Smooth muscle cell (in vitro differentiated cells): Measurements from ENCODE around the gene DDAH1. TPM values are rescaled to one million over a fixed set of nuclear protein-coding genes. Genes with fewer than 3 reads are reported as not detected.

ENCODE experiments used
- DNase-seq: peaks from one replicate; lab custom pipeline; 2025; ENCODE audit not compliant: unreplicated experiment; lab: John Stamatoyannopoulos, UW
- H2AFZ ChIP-seq: fragments of 200-600 bp; sonication (generic); 2 replicates; pipeline ENCODE4 v1.6.0; 2016; ENCODE audit warnings: antibody characterized with exemption, low read depth, mild to moderate bottlenecking
- H3F3A ChIP-seq: fragments of 200-600 bp; sonication (generic); 2 replicates; pipeline ENCODE4 v1.6.0; 2017; ENCODE audit warnings: antibody characterized with exemption, low read depth
- H3K27ac ChIP-seq: fragments of 200-600 bp; sonication (generic); 2 replicates; pipeline ENCODE4 v1.5.1; 2016; ENCODE audit warnings: low read depth, mild to moderate bottlenecking
- H3K27me3 ChIP-seq: fragments of 200-600 bp; sonication (generic); 2 replicates; pipeline ENCODE4 v1.6.1; 2016; ENCODE audit warnings: low read depth, mild to moderate bottlenecking
- H3K36me3 ChIP-seq: fragments of 200-600 bp; sonication (generic); 2 replicates; pipeline ENCODE4 v1.5.1; 2016; ENCODE audit warnings: low read depth
- H3K4me1 ChIP-seq: fragments of 200-600 bp; sonication (generic); 2 replicates; pipeline ENCODE4 v1.5.1; 2016; ENCODE audit warnings: low read depth
- H3K4me2 ChIP-seq: fragments of 200-600 bp; sonication (generic); 2 replicates; pipeline ENCODE4 v1.6.0; 2016; ENCODE audit warnings: mild to moderate bottlenecking
- H3K4me3 ChIP-seq: fragments of 200-600 bp; sonication (generic); 2 replicates; pipeline ENCODE4 v1.5.1; 2016; ENCODE audit warnings: mild to moderate bottlenecking
- H3K79me2 ChIP-seq: fragments of 200-600 bp; sonication (generic); 2 replicates; pipeline ENCODE4 v1.6.0; 2016; ENCODE audit warnings: low read depth, mild to moderate bottlenecking
- H3K9ac ChIP-seq: fragments of 200-600 bp; sonication (generic); 2 replicates; pipeline ENCODE4 v1.6.0; 2016; ENCODE audit warnings: low read depth
- H3K9me3 ChIP-seq: fragments of 200-600 bp; sonication (generic); replicated peaks from 2 replicates; pipeline ENCODE4 v1.5.1; 2016; ENCODE audit warnings: low read depth
- H4K20me1 ChIP-seq: fragments of 200-600 bp; sonication (generic); 2 replicates; pipeline ENCODE4 v1.6.0; 2016; ENCODE audit warnings: low read depth
- WGBS: methylation state at CpG from one replicate; pipeline ENCODE4 v1.1.7; 2016; ENCODE audit warnings: low lambda C conversion rate; 5-methylcytosine and 5-hydroxymethylcytosine counted together
- polyA plus RNA-seq: library from polyadenylated mRNA; unstranded; fragments of >200 nt; fragmentation: Nextera tagmentation; extraction: Ambion mirVana; gene quantifications from 2 replicates; pipeline ENCODE4 v1.2.1, GENCODE V29; 2016
- total RNA-seq: library from RNA; depleted of rRNA; stranded (reverse); fragments of >200 nt; gene quantifications from 2 replicates; pipeline ENCODE4 v1.2.3, GENCODE V29; 2014
- TF ChIP-seq, protein P1 (sequence below): fragments of 200-600 bp; sonication (generic); IDR thresholded peaks from 2 replicates; pipeline ENCODE4 v1.5.1; 2017; ENCODE audit warnings: borderline replicate concordance, mild to moderate bottlenecking, antibody characterized with exemption; ENCODE audit not compliant: insufficient read depth, poor library complexity, severe bottlenecking

Gene DDAH1
- total and polyA plus RNA-seq, 2 experiments from 2014 or later: 13.8 to 30.8 TPM

DNA sequence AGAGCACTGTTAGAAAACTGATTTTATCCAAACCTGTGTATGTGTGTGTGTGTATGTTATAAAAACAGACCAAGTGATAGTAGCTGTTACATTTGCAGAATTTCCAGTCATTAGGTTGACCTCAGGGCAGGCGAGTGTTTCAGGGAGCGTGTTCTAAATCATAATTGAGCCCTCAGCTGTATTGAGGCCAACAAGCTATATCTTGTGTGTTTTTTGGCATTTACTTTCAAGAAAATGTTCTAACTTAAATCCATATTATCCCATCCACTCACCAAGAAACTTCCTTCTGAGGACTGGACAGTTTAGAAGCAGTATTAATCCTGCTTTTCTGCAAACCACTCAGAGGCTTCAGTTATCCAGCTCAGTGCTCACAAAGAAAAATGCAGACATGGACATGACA lies 12.0 kb downstream of the DDAH1 start:
- Histone ChIP-seq H3K9ac (no peak overlapping the region), H4K20me1 (peaks cover 6% of the 10 kb centered on the region), H2AFZ (no peak overlapping the region), H3K79me2 (peaks cover 12% of the 10 kb centered on the region), H3K9me3 (no peaks in the 10 kb centered on the region), H3K27ac (peak overlapping the region; percentile 39), H3F3A (peaks cover 5% of the 10 kb centered on the region), H3K4me1 (peaks cover 7% of the 10 kb centered on the region), H3K27me3 (no peaks in the 10 kb centered on the region), H3K36me3 (no peaks in the 10 kb centered on the region), H3K4me3 (no peak overlapping the region), H3K4me2 (peak overlapping the region; percentile 30)
- TF ChIP-seq, protein P1, sequence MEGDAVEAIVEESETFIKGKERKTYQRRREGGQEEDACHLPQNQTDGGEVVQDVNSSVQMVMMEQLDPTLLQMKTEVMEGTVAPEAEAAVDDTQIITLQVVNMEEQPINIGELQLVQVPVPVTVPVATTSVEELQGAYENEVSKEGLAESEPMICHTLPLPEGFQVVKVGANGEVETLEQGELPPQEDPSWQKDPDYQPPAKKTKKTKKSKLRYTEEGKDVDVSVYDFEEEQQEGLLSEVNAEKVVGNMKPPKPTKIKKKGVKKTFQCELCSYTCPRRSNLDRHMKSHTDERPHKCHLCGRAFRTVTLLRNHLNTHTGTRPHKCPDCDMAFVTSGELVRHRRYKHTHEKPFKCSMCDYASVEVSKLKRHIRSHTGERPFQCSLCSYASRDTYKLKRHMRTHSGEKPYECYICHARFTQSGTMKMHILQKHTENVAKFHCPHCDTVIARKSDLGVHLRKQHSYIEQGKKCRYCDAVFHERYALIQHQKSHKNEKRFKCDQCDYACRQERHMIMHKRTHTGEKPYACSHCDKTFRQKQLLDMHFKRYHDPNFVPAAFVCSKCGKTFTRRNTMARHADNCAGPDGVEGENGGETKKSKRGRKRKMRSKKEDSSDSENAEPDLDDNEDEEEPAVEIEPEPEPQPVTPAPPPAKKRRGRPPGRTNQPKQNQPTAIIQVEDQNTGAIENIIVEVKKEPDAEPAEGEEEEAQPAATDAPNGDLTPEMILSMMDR: no peak
- no peak for DNase-seq
- 30% methylated on average over 2 of the region's 2 CpGs for WGBS

DNA sequence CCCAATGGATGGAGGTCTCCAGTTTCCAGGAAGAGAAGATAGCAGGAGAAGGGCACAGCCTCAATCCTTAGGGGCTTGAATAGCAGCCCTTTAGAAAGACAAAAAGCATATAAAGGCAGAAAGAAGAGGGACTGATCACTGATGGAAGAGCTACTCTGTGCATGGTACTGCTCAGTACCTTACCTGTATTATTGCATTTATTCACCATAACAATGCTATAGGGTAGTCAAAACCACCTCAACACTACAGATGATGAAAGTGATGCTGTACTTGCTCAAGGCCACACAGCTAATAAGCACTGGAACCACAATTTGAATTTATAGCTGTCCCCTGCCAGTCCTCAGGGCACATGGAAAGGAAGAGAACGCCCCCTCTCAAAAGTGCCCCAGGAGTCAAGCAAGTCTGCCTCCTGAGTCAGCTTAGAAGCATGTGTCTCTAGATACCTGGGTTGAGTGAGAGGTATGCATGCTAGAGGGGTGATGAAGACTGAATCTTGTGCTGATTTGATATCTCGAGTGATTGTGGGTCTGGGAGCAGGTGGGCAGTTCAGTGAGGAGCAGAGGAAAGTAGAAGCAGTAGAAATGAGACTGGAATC lies 13.6 kb downstream of the DDAH1 start:
- H3K4me1 ChIP-seq: peaks cover 7% of the 10 kb centered on the region
- H3K4me3 ChIP-seq: no peak overlapping the region
- peaks cover 10% of the 10 kb centered on the region for H3K79me2 ChIP-seq
- H2AFZ ChIP-seq: no peak overlapping the region
- TF ChIP-seq, protein P1: no peak
- DNase-seq: no peak
- no peaks in the 10 kb centered on the region for H3K9me3 ChIP-seq
- 76% methylated on average over 2 of the region's 2 CpGs for WGBS
- H3K27me3 ChIP-seq: no peaks in the 10 kb centered on the region
- H3K4me2 ChIP-seq: no peak overlapping the region
- peaks cover 11% of the 10 kb centered on the region for H4K20me1 ChIP-seq
- no peaks in the 10 kb centered on the region for H3K36me3 ChIP-seq
- peaks cover 5% of the 10 kb centered on the region for H3F3A ChIP-seq
- no peak overlapping the region for H3K9ac ChIP-seq
- no peak overlapping the region for H3K27ac ChIP-seq

DNA sequence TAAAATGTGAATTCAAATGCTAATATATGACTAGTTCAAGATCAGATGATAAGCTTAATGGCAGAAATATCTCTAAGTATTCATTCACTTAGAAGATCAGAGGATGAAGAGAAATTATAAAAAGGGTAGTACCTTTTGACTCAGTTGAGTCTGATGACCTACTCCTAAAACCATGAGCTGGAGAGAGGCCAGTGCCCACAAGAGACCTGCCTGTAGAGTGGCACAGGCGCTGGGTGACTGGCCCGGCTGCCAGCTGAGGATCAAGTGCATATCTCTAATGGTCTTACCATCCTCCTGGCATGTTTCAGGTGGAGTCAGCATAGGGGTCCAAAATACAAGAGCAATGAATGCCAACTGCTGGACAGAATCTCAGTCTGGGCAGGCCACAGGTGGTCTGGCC lies 14.1 kb downstream of the DDAH1 start:
- Histone ChIP-seq H3K9ac (no peak overlapping the region), H3K27ac (no peak overlapping the region), H2AFZ (no peak overlapping the region), H3K4me2 (no peak overlapping the region), H3K27me3 (no peaks in the 10 kb centered on the region), H3F3A (peaks cover 5% of the 10 kb centered on the region), H3K79me2 (peaks cover 6% of the 10 kb centered on the region), H3K36me3 (no peaks in the 10 kb centered on the region), H3K4me3 (no peak overlapping the region), H4K20me1 (peaks cover 11% of the 10 kb centered on the region), H3K4me1 (peaks cover 7% of the 10 kb centered on the region), H3K9me3 (no peaks in the 10 kb centered on the region)
- TF ChIP-seq, protein P1: no peak
- DNase-seq: no peak
- 95% methylated on average over 2 of the region's 2 CpGs for WGBS

DNA sequence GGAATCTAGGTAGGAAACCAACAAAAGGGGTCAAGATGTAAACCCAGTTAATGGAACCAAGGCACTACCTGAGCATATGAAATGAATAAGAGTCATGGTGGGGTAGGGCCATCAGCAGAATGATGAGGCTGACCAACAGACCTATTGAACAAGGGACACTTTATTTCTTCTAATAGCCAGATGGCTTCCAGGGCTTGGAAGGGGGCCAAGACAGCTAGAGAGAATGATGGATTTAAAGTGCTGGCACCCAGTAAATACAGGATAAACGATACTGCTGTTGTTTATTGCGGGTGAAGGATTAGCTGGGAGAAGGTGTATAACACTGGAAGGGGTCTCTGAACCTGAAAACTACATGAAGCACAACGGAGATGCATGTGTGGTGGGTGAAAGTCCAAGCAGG lies 15.6 kb downstream of the DDAH1 start:
- no peak overlapping the region for H3K4me2 ChIP-seq
- 57% methylated on average over 3 of the region's 3 CpGs for WGBS
- H3K27ac ChIP-seq: no peak overlapping the region
- peaks cover 7% of the 10 kb centered on the region for H3K4me1 ChIP-seq
- H4K20me1 ChIP-seq: peaks cover 11% of the 10 kb centered on the region
- peaks cover 6% of the 10 kb centered on the region for H3K79me2 ChIP-seq
- H2AFZ ChIP-seq: no peak overlapping the region
- H3K4me3 ChIP-seq: no peak overlapping the region
- peaks cover 4% of the 10 kb centered on the region for H3F3A ChIP-seq
- no peak for DNase-seq
- H3K27me3 ChIP-seq: no peaks in the 10 kb centered on the region
- H3K36me3 ChIP-seq: no peaks in the 10 kb centered on the region
- no peak overlapping the region for H3K9ac ChIP-seq
- TF ChIP-seq, protein P1: no peak
- no peaks in the 10 kb centered on the region for H3K9me3 ChIP-seq
